ENCODE measurements around the gene MCRS1.
"Not testable (repeated sequence)": the region's sequence is repeated elsewhere in the genome, so short reads cannot be mapped to it uniquely, and the experiment has no call there.

MCRS1 gene

GRCh38 chr12:49612210-49612609, 44.3 kb upstream of the MCRS1 start:
- no peaks in the 10 kb centered on the region for H3K9me2 ChIP-seq (replicated peaks; ENCODE audit: insufficient read depth, low read length)
- no peaks in the 10 kb centered on the region for H3K36me3 ChIP-seq (replicated peaks; ENCODE audit: insufficient read depth, low read length)
- DNase-seq: no peak
- H3K4me1 ChIP-seq (ENCODE audit: low read length): no peaks in the 10 kb centered on the region
- H3K79me2 ChIP-seq (ENCODE audit: low read length): no peaks in the 10 kb centered on the region
- H3K9me3 ChIP-seq (replicated peaks; ENCODE audit: insufficient read depth, low read length): no peaks in the 10 kb centered on the region
- no peaks in the 10 kb centered on the region for H3K27me3 ChIP-seq (replicated peaks; ENCODE audit: insufficient read depth, low read length)
- no peak overlapping the region for H3K27ac ChIP-seq (ENCODE audit: low read length)
- H3K4me3 ChIP-seq (ENCODE audit: low read length): no peak overlapping the region
- no peak overlapping the region for H2AFZ ChIP-seq (ENCODE audit: low read length)
- H3K9ac ChIP-seq (ENCODE audit: low read length): no peak overlapping the region
- H3K4me2 ChIP-seq (ENCODE audit: low read depth, low read length): no peak overlapping the region
- H3F3A ChIP-seq (ENCODE audit: insufficient read depth, low read length): no peaks in the 10 kb centered on the region
- TF ChIP-seq EZH2phosphoT487 (IDR thresholded peaks at IDR 0.05; ENCODE audit: low read length) (no peak), CTCF (IDR thresholded peaks at IDR 0.05; ENCODE audit: low read length) (no peak), EZH2 (optimal IDR thresholded peaks at IDR 0.05; ENCODE audit: low read depth, low read length) (no peak)
- H4K20me1 ChIP-seq (ENCODE audit: insufficient read depth, low read length): no peaks in the 10 kb centered on the region

- not testable (repeated sequence) for H3K9me3 ChIP-seq (replicated peaks; ENCODE audit: insufficient read depth, low read length); H3K27ac ChIP-seq (ENCODE audit: low read length); H3K36me3 ChIP-seq (replicated peaks; ENCODE audit: insufficient read depth, low read length); H3K9ac ChIP-seq (ENCODE audit: low read length); H3K4me3 ChIP-seq (ENCODE audit: low read length); H3K27me3 ChIP-seq (replicated peaks; ENCODE audit: insufficient read depth, low read length); H3F3A ChIP-seq (ENCODE audit: insufficient read depth, low read length); H3K9me2 ChIP-seq (replicated peaks; ENCODE audit: insufficient read depth, low read length); H3K4me2 ChIP-seq (ENCODE audit: low read depth, low read length); H4K20me1 ChIP-seq (ENCODE audit: insufficient read depth, low read length); DNase-seq; H3K4me1 ChIP-seq (ENCODE audit: low read length); H2AFZ ChIP-seq (ENCODE audit: low read length); H3K79me2 ChIP-seq (ENCODE audit: low read length)
Observed at GRCh38 chr12:49610785-49611184, 42.8 kb upstream of the MCRS1 start.

GRCh38 chr12:49609875-49610154, 41.9 kb upstream of the MCRS1 start:
- TF ChIP-seq CTCF (IDR thresholded peaks at IDR 0.05; ENCODE audit: low read length) (peak; percentile 8; the same call in 1 of the 2 replicates), EZH2 (optimal IDR thresholded peaks at IDR 0.05; ENCODE audit: low read depth, low read length) (no peak)

GRCh38 chr12:49609059-49609874, 41.3 kb upstream of the MCRS1 start:
- no peak overlapping the region for H2AFZ ChIP-seq (ENCODE audit: low read length)
- no peaks in the 10 kb centered on the region for H3K79me2 ChIP-seq (ENCODE audit: low read length)
- no peak overlapping the region for H3K9ac ChIP-seq (ENCODE audit: low read length)
- no peaks in the 10 kb centered on the region for H3K36me3 ChIP-seq (replicated peaks; ENCODE audit: insufficient read depth, low read length)
- H3K4me1 ChIP-seq (ENCODE audit: low read length): no peaks in the 10 kb centered on the region
- H3K27ac ChIP-seq (ENCODE audit: low read length): no peak overlapping the region
- H3K4me2 ChIP-seq (ENCODE audit: low read depth, low read length): no peak overlapping the region
- no peaks in the 10 kb centered on the region for H3K9me3 ChIP-seq (replicated peaks; ENCODE audit: insufficient read depth, low read length)
- no peaks in the 10 kb centered on the region for H3F3A ChIP-seq (ENCODE audit: insufficient read depth, low read length)
- H3K4me3 ChIP-seq (ENCODE audit: low read length): no peak overlapping the region
- no peaks in the 10 kb centered on the region for H3K9me2 ChIP-seq (replicated peaks; ENCODE audit: insufficient read depth, low read length)
- no peak for TF ChIP-seq CTCF (IDR thresholded peaks at IDR 0.05; ENCODE audit: low read length)
- TF ChIP-seq EZH2 (optimal IDR thresholded peaks at IDR 0.05; ENCODE audit: low read depth, low read length): no peak
- no peak for TF ChIP-seq EZH2phosphoT487 (IDR thresholded peaks at IDR 0.05; ENCODE audit: low read length)
- DNase-seq: no peak
- no peaks in the 10 kb centered on the region for H3K27me3 ChIP-seq (replicated peaks; ENCODE audit: insufficient read depth, low read length)
- H4K20me1 ChIP-seq (ENCODE audit: insufficient read depth, low read length): no peaks in the 10 kb centered on the region

More at GRCh38 chr12:49609875-49610154, 41.9 kb upstream of the MCRS1 start:
- H3K9me2 ChIP-seq (replicated peaks; ENCODE audit: insufficient read depth, low read length): no peaks in the 10 kb centered on the region
- no peaks in the 10 kb centered on the region for H3K27me3 ChIP-seq (replicated peaks; ENCODE audit: insufficient read depth, low read length)
- no peaks in the 10 kb centered on the region for H3K79me2 ChIP-seq (ENCODE audit: low read length)
- H3K9ac ChIP-seq (ENCODE audit: low read length): no peak overlapping the region
- no peaks in the 10 kb centered on the region for H3F3A ChIP-seq (ENCODE audit: insufficient read depth, low read length)
- no peak overlapping the region for H2AFZ ChIP-seq (ENCODE audit: low read length)
- no peaks in the 10 kb centered on the region for H4K20me1 ChIP-seq (ENCODE audit: insufficient read depth, low read length)
- no peaks in the 10 kb centered on the region for H3K36me3 ChIP-seq (replicated peaks; ENCODE audit: insufficient read depth, low read length)
- H3K4me3 ChIP-seq (ENCODE audit: low read length): no peak overlapping the region
- H3K9me3 ChIP-seq (replicated peaks; ENCODE audit: insufficient read depth, low read length): no peaks in the 10 kb centered on the region
- no peaks in the 10 kb centered on the region for H3K4me1 ChIP-seq (ENCODE audit: low read length)
- H3K4me2 ChIP-seq (ENCODE audit: low read depth, low read length): no peak overlapping the region
- no peak for DNase-seq
- H3K27ac ChIP-seq (ENCODE audit: low read length): no peak overlapping the region

GRCh38 chr12:49605539-49605938, 37.6 kb upstream of the MCRS1 start, which contains the start of gene FAM186B:
Gene FAM186B, minus strand, starts transcription at chr12:49605639. Its CDS starts 162 bp downstream, at chr12:49605477.
- not testable (repeated sequence) for H3F3A ChIP-seq (ENCODE audit: insufficient read depth, low read length); H2AFZ ChIP-seq (ENCODE audit: low read length); H3K79me2 ChIP-seq (ENCODE audit: low read length); H3K27me3 ChIP-seq (replicated peaks; ENCODE audit: insufficient read depth, low read length); H3K4me2 ChIP-seq (ENCODE audit: low read depth, low read length); H4K20me1 ChIP-seq (ENCODE audit: insufficient read depth, low read length); H3K27ac ChIP-seq (ENCODE audit: low read length); H3K36me3 ChIP-seq (replicated peaks; ENCODE audit: insufficient read depth, low read length); H3K9me2 ChIP-seq (replicated peaks; ENCODE audit: insufficient read depth, low read length); H3K4me1 ChIP-seq (ENCODE audit: low read length); H3K9ac ChIP-seq (ENCODE audit: low read length); DNase-seq; H3K9me3 ChIP-seq (replicated peaks; ENCODE audit: insufficient read depth, low read length); H3K4me3 ChIP-seq (ENCODE audit: low read length)
